ENCODE measurements around the gene VWC2L.

- TF ChIP-seq EZH2 (IDR thresholded peaks at IDR 0.05; ENCODE audit: insufficient read depth, poor library complexity, severe bottlenecking) = no peak
- TF ChIP-seq EZH2phosphoT487 (IDR thresholded peaks at IDR 0.05; ENCODE audit: insufficient read depth, low read depth) = no peak
These were observed 15.8 kb upstream of the VWC2L start for GRCh38 chr2:214395040-214395439.
